Measurements from ENCODE around the gene FOXD1.

DNA sequence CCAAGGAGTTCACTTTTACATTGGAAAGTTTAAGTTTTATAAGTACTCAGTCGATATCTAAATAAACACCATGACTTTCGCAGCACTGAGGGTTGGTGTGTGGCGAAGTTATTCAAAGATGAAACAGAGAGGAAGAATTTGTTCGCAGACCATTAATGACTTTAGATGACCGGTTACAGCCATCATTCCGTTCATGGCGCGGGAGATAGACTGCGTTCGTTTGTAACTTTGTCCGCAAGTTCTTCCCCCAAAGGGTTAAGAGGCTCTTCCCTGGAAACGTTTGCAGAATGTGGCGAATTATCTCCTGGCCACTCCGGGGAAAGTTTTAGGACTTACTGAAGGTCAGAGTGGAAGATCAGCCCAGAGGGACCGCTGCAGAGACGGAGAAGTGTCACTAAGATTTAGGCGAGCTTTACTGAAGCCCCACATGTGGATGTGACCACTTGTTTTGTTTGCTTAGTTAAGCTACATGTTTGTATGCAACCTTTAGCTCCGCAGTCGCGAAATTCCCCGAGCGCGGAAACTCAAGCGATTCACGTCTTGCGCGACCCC lies 2.2 kb upstream of the FOXD1 start:
- TF ChIP-seq TCF7L2 (IDR thresholded peaks at IDR 0.05; ENCODE audit: low read depth, low read length) (no peak), MYC (IDR thresholded peaks at IDR 0.05; ENCODE audit: low read depth, low read length) (no peak), MYC (CRISPR knock-in tag; IDR thresholded peaks at IDR 0.05; ENCODE audit: borderline replicate concordance, low read depth) (no peak), PHB (CRISPR knock-in tag; IDR thresholded peaks at IDR 0.05) (no peak), ZNF740 (CRISPR knock-in tag; IDR thresholded peaks at IDR 0.05) (no peak), ZNF740 (tag; IDR thresholded peaks at IDR 0.05) (no peak)
- TF ChIP-seq, protein P1, sequence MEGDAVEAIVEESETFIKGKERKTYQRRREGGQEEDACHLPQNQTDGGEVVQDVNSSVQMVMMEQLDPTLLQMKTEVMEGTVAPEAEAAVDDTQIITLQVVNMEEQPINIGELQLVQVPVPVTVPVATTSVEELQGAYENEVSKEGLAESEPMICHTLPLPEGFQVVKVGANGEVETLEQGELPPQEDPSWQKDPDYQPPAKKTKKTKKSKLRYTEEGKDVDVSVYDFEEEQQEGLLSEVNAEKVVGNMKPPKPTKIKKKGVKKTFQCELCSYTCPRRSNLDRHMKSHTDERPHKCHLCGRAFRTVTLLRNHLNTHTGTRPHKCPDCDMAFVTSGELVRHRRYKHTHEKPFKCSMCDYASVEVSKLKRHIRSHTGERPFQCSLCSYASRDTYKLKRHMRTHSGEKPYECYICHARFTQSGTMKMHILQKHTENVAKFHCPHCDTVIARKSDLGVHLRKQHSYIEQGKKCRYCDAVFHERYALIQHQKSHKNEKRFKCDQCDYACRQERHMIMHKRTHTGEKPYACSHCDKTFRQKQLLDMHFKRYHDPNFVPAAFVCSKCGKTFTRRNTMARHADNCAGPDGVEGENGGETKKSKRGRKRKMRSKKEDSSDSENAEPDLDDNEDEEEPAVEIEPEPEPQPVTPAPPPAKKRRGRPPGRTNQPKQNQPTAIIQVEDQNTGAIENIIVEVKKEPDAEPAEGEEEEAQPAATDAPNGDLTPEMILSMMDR (IDR thresholded peaks at IDR 0.05 in 2 of 3, conservative IDR thresholded peaks at IDR 0.05 in 1 of 3; ENCODE audit: insufficient read depth in 2 of 3, low read depth in 1 of 3, low read length in 3 of 3): no peak

All from K562 (cell line).